Natural killer cell (primary cell): ENCODE measurements around the gene RPS21. TPM values are rescaled to one million over a fixed set of nuclear protein-coding genes. Genes with fewer than 3 reads are reported as not detected.
A peak's percentile ranks its signal among the peaks of the same experiment; 100 is the strongest.

Source experiments
- ATAC-seq, 3 donors: fragments of 150-1000 bp in 2 of 3; fragments of 200-7000 bp in 1 of 3; cut with Tn5 transposase; 1 replicate in 1 of 3; 2 replicates in 2 of 3; pipeline ENCODE4 v1.10.0; 2021; ENCODE audit warnings: mild to moderate bottlenecking in 2 of 3, moderate library complexity in 2 of 3
- DNase-seq, 2 donors: peaks; one replicate each; pipeline versions ENCODE4 v3.0.0 to v3.0.0-alpha.2; 2013 to 2021; ENCODE audit warnings: mixed read lengths in 1 of 2
- H3K27ac ChIP-seq: one replicate; pipeline ENCODE4 v1.5.1; 2013; ENCODE audit warnings: mild to moderate bottlenecking, low read length
- H3K27me3 ChIP-seq: one replicate; pipeline ENCODE4 v1.6.1; 2013; ENCODE audit warnings: low read length; ENCODE audit not compliant: control insufficient read depth, insufficient read depth
- H3K36me3 ChIP-seq: one replicate; pipeline ENCODE4 v1.6.1; 2013; ENCODE audit warnings: low read length; ENCODE audit not compliant: control insufficient read depth, insufficient read depth
- H3K4me1 ChIP-seq: one replicate; pipeline ENCODE4 v1.6.1; 2013; ENCODE audit warnings: low read length; ENCODE audit not compliant: control insufficient read depth, insufficient read depth
- H3K4me3 ChIP-seq: one replicate; pipeline ENCODE4 v1.5.1; 2013; ENCODE audit warnings: low read length
- H3K9me3 ChIP-seq: one replicate; pipeline ENCODE4 v1.6.1; 2013; ENCODE audit warnings: low read length; ENCODE audit not compliant: control insufficient read depth, insufficient read depth
- H3K27ac Mint-ChIP-seq, 2 donors: one replicate each; pipeline ENCODE4 v1.8.0; 2022; ENCODE audit warnings: mild to moderate bottlenecking in 2 of 2, mixed read lengths in 2 of 2, moderate library complexity in 1 of 2
- H3K27me3 Mint-ChIP-seq, 2 donors: one replicate each; pipeline ENCODE4 v1.8.0; 2022; ENCODE audit warnings: low read depth in 2 of 2, mixed read lengths in 2 of 2
- H3K36me3 Mint-ChIP-seq: one replicate; pipeline ENCODE4 v1.8.0; 2022; ENCODE audit warnings: mixed read lengths
- H3K4me1 Mint-ChIP-seq, 2 donors: one replicate each; pipeline ENCODE4 v1.8.0; 2022; ENCODE audit warnings: mixed read lengths in 2 of 2
- H3K4me3 Mint-ChIP-seq: one replicate; pipeline ENCODE4 v1.8.0; 2022; ENCODE audit warnings: mild to moderate bottlenecking, moderate library complexity, mixed read lengths
- H3K9me3 Mint-ChIP-seq, 2 donors: one replicate each; pipeline ENCODE4 v1.8.0; 2022; ENCODE audit warnings: mixed read lengths in 2 of 2
- CTCF ChIP-seq: fragments of 200-600 bp; IDR thresholded peaks from one replicate; pipeline ENCODE4 v1.8.0; 2022; ENCODE audit warnings: antibody characterized with exemption
- WGBS: methylation state at CpG from one replicate; pipeline ENCODE4 v1.1.7; 2013; ENCODE audit warnings: missing lambda C conversion rate; ENCODE audit not compliant: insufficient coverage; 5-methylcytosine and 5-hydroxymethylcytosine counted together
- intact Hi-C: fragments of 100-400 bp; cut with micrococcal nuclease; formaldehyde crosslinking; loops from one replicate; pipeline ENCODE4 v1.14.2; 2022
- total RNA-seq, 4 donors: library from RNA; stranded (reverse); fragments of 120-200 nt in 1 of 4; gene quantifications; one replicate each; pipeline versions ENCODE4 v1.2.3 to v1.2.4, GENCODE V29; 2013 to 2022

Gene RPS21
- total RNA-seq, 3 donors from 2014 or later (not counting 1 experiment from before 2014, with no cell fraction given), result 887 to 1,244 (median 1,112) TPM

GRCh38 chr20:62402456-62403150 is 15.7 kb downstream of the RPS21 start:
- DNase-seq, result no peak
- Histone ChIP-seq H3K27me3 (no peaks in the 10 kb centered on the region), H3K36me3 (no peaks in the 10 kb centered on the region), H3K9me3 (no peaks in the 10 kb centered on the region), H3K4me1 (peaks cover 22% of the 10 kb centered on the region), H3K27ac (no peak overlapping the region), H3K4me3 (no peak overlapping the region)
- Mint-ChIP-seq H3K4me3 (no peak overlapping the region), H3K27ac (no peak overlapping the region), H3K36me3 (no peaks in the 10 kb centered on the region), H3K27me3 (no peaks in the 10 kb centered on the region), H3K4me1 (peaks cover 10 to 22% of the 10 kb centered on the region in 2 donors), H3K9me3 (peaks cover 0 to 3% of the 10 kb centered on the region in 2 donors)
- ATAC-seq, result no peak
- TF ChIP-seq CTCF, result no peak
- intact Hi-C loops, result no loop called here
- WGBS, result 94% methylated on average over 23 of the region's 23 CpGs

GRCh38 chr20:62403331-62403730 is 16.4 kb downstream of the RPS21 start:
- Histone ChIP-seq H3K4me3 (no peak overlapping the region), H3K27me3 (no peaks in the 10 kb centered on the region), H3K36me3 (no peaks in the 10 kb centered on the region), H3K27ac (no peak overlapping the region), H3K9me3 (no peaks in the 10 kb centered on the region), H3K4me1 (peaks cover 28% of the 10 kb centered on the region)
- Mint-ChIP-seq H3K9me3 (no peaks in the 10 kb centered on the region), H3K27ac (no peak overlapping the region), H3K4me3 (no peak overlapping the region), H3K27me3 (no peaks in the 10 kb centered on the region), H3K36me3 (no peaks in the 10 kb centered on the region), H3K4me1 (peaks cover 10 to 27% of the 10 kb centered on the region in 2 donors)
- intact Hi-C loops, result no loop called here
- no peak for TF ChIP-seq CTCF
- DNase-seq (no peak), ATAC-seq (no peak)
- WGBS, result 93% methylated on average over 13 of the region's 13 CpGs

- peaks cover 10 to 27% of the 10 kb centered on the region in 2 donors for H3K4me1 Mint-ChIP-seq
- Histone ChIP-seq H3K4me1 (peaks cover 28% of the 10 kb centered on the region), H3K36me3 (no peaks in the 10 kb centered on the region), H3K9me3 (no peaks in the 10 kb centered on the region), H3K27me3 (no peaks in the 10 kb centered on the region), H3K4me3 (no peak overlapping the region), H3K27ac (no peak overlapping the region)
- H3K36me3 Mint-ChIP-seq, result no peaks in the 10 kb centered on the region
- ATAC-seq, result no peak
- DNase-seq, result no peak
- 95% methylated on average over 9 of the region's 9 CpGs for WGBS
- H3K27me3 Mint-ChIP-seq, result no peaks in the 10 kb centered on the region
- H3K27ac Mint-ChIP-seq, result no peak overlapping the region
- no peaks in the 10 kb centered on the region for H3K9me3 Mint-ChIP-seq
- no peak for TF ChIP-seq CTCF
- intact Hi-C loops, result no loop called here
- peak overlapping the region; percentile 42 for H3K4me3 Mint-ChIP-seq
Measured at GRCh38 chr20:62404112-62404665, 17.3 kb downstream of the RPS21 start.

GRCh38 chr20:62404761-62405107 is 17.8 kb downstream of the RPS21 start:
- peaks cover 30% of the 10 kb centered on the region for H3K4me1 ChIP-seq
- H3K27me3 Mint-ChIP-seq, result no peaks in the 10 kb centered on the region
- no peak overlapping the region for H3K27ac ChIP-seq
- intact Hi-C loops, result no loop called here
- peaks cover 10 to 31% of the 10 kb centered on the region in 2 donors for H3K4me1 Mint-ChIP-seq
- H3K27me3 ChIP-seq, result no peaks in the 10 kb centered on the region
- no peaks in the 10 kb centered on the region for H3K9me3 Mint-ChIP-seq
- ATAC-seq (no peak), DNase-seq (no peak)
- H3K4me3 Mint-ChIP-seq, result no peak overlapping the region
- 96% methylated on average over 12 of the region's 12 CpGs for WGBS
- H3K36me3 Mint-ChIP-seq, result no peaks in the 10 kb centered on the region
- TF ChIP-seq CTCF, result no peak
- no peak overlapping the region for H3K4me3 ChIP-seq
- no peak overlapping the region for H3K27ac Mint-ChIP-seq
- no peaks in the 10 kb centered on the region for H3K36me3 ChIP-seq
- H3K9me3 ChIP-seq, result no peaks in the 10 kb centered on the region
